HepG2 (cell line): ENCODE measurements around the gene SERTM2. TPM values are rescaled to one million over a fixed set of nuclear protein-coding genes. Genes with fewer than 3 reads are reported as not detected.

Experiments used
- ATF1 ChIP-seq: IDR thresholded peaks from 2 replicates; pipeline ENCODE4 v1.6.1; 2016; ENCODE audit warnings: mild to moderate bottlenecking, control low read depth
- HOXA3 ChIP-seq: sonication (generic); formaldehyde crosslinking; IDR thresholded peaks from 2 replicates; pipeline ENCODE4 v1.5.0; 2020; ENCODE audit warnings: missing genetic modification reagents
- IKZF4 ChIP-seq: sonication (generic); formaldehyde crosslinking; IDR thresholded peaks from 2 replicates; pipeline ENCODE4 v1.5.1; 2020; ENCODE audit warnings: borderline replicate concordance, mild to moderate bottlenecking, low read depth, missing genetic modification reagents; ENCODE audit errors: not compliant biosample characterization
- NFYB ChIP-seq: sonication (generic); formaldehyde crosslinking; IDR thresholded peaks from 2 replicates; pipeline ENCODE4 v1.4.0; 2020; ENCODE audit warnings: missing genetic modification reagents
- NFYC ChIP-seq: IDR thresholded peaks from 2 replicates; pipeline ENCODE4 v1.6.1; 2016; ENCODE audit warnings: missing genetic modification reagents, missing compliant biosample characterization
- RXRA ChIP-seq: sonication (generic); formaldehyde crosslinking; IDR thresholded peaks from 2 replicates; pipeline ENCODE4 v1.5.1; 2020; ENCODE audit warnings: missing genetic modification reagents
- SIX4 ChIP-seq: sonication (generic); formaldehyde crosslinking; IDR thresholded peaks from 2 replicates; pipeline ENCODE4 v1.4.0; 2020; ENCODE audit warnings: missing genetic modification reagents
- ZNF205 ChIP-seq: IDR thresholded peaks from 2 replicates; pipeline ENCODE4 v1.6.1; 2018; ENCODE audit warnings: missing biosample characterization, missing genetic modification reagents
- ZNF337 ChIP-seq: sonication (generic); formaldehyde crosslinking; IDR thresholded peaks from 2 replicates; pipeline ENCODE4 v1.5.1; 2020; ENCODE audit warnings: missing genetic modification reagents, low read depth, mild to moderate bottlenecking, borderline replicate concordance
- polyA plus RNA-seq, 8 experiments: library from polyadenylated mRNA; depleted of rRNA in 3 of 8; stranded (reverse) in 7 of 8; unstranded in 1 of 8; fragments of >200 nt; fragmentation: Illumina TruSeq in 4 of 8; extraction: Trizol in 4 of 8; gene quantifications; 2 replicates each; pipeline versions ENCODE4 v1.2.1 to v1.2.3, GENCODE V29; 2011 to 2016; ENCODE audit warnings: low read depth in 4 of 8, missing spikeins in 1 of 8, mixed read lengths in 1 of 8; ENCODE audit not compliant: insufficient read depth in 1 of 8
- total RNA-seq, 5 experiments: library from RNA; depleted of rRNA; stranded (reverse); fragments of >200 nt; fragmentation: Illumina TruSeq; extraction: Trizol; gene quantifications; 2 replicates each; pipeline ENCODE4 v1.2.3, GENCODE V29; 2016; ENCODE audit warnings: low read depth in 1 of 5
- TF ChIP-seq, protein P1 (sequence below): sonication (generic); formaldehyde crosslinking; IDR thresholded peaks from one replicate; pipeline ENCODE4 v1.5.1; 2020; ENCODE audit warnings: mild to moderate bottlenecking, missing genetic modification reagents; ENCODE audit errors: not compliant biosample characterization
- TF ChIP-seq, protein P2 (sequence below): sonication (generic); formaldehyde crosslinking; IDR thresholded peaks from 2 replicates; pipeline ENCODE4 v1.5.0; 2020; ENCODE audit warnings: mild to moderate bottlenecking, missing genetic modification reagents, moderate library complexity

The SERTM2 gene
- total and polyA plus RNA-seq, 2 of the 13 experiments (the other 11 are each of a cell fraction or from before 2014, with no cell fraction given), result not detected

GRCh38 chrX:111560801-111561200, 49.4 kb downstream of the SERTM2 start (continued):
- TF ChIP-seq, protein P1, sequence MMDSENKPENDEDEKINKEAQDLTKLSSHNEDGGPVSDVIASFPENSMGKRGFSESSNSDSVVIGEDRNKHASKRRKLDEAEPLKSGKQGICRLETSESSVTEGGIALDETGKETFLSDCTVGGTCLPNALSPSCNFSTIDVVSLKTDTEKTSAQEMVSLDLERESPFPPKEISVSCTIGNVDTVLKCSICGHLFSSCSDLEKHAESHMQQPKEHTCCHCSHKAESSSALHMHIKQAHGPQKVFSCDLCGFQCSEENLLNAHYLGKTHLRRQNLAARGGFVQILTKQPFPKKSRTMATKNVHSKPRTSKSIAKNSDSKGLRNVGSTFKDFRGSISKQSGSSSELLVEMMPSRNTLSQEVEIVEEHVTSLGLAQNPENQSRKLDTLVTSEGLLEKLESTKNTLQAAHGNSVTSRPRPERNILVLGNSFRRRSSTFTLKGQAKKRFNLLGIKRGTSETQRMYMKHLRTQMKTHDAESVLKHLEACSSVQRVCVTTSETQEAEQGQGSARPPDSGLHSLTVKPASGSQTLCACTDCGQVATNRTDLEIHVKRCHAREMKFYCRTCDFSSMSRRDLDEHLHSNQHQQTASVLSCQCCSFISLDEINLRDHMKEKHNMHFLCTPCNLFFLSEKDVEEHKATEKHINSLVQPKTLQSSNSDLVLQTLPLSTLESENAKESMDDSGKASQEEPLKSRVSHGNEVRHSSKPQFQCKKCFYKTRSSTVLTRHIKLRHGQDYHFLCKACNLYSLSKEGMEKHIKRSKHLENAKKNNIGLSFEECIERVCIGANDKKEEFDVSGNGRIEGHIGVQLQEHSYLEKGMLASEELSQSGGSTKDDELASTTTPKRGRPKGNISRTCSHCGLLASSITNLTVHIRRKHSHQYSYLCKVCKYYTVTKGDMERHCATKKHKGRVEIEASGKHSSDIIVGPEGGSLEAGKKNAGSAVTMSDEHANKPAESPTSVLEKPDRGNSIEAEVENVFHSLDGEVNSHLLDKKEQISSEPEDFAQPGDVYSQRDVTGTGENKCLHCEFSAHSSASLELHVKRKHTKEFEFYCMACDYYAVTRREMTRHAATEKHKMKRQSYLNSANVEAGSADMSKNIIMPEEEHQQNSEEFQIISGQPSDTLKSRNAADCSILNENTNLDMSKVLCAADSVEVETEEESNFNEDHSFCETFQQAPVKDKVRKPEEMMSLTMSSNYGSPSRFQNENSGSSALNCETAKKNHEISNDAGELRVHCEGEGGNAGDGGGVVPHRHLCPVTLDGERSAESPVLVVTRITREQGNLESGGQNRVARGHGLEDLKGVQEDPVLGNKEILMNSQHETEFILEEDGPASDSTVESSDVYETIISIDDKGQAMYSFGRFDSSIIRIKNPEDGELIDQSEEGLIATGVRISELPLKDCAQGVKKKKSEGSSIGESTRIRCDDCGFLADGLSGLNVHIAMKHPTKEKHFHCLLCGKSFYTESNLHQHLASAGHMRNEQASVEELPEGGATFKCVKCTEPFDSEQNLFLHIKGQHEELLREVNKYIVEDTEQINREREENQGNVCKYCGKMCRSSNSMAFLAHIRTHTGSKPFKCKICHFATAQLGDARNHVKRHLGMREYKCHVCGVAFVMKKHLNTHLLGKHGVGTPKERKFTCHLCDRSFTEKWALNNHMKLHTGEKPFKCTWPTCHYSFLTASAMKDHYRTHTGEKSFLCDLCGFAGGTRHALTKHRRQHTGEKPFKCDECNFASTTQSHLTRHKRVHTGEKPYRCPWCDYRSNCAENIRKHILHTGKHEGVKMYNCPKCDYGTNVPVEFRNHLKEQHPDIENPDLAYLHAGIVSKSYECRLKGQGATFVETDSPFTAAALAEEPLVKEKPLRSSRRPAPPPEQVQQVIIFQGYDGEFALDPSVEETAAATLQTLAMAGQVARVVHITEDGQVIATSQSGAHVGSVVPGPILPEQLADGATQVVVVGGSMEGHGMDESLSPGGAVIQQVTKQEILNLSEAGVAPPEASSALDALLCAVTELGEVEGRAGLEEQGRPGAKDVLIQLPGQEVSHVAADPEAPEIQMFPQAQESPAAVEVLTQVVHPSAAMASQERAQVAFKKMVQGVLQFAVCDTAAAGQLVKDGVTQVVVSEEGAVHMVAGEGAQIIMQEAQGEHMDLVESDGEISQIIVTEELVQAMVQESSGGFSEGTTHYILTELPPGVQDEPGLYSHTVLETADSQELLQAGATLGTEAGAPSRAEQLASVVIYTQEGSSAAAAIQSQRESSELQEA (CRISPR knock-in tag), result no peak
- TF ChIP-seq ZNF337 (CRISPR knock-in tag) (no peak), SIX4 (CRISPR knock-in tag) (no peak), NFYB (CRISPR knock-in tag) (no peak), RXRA (no peak), ZNF205 (no peak), NFYC (CRISPR knock-in tag) (no peak), HOXA3 (CRISPR knock-in tag) (no peak), ATF1 (CRISPR knock-in tag) (no peak), IKZF4 (CRISPR knock-in tag) (no peak)
- TF ChIP-seq, protein P2, sequence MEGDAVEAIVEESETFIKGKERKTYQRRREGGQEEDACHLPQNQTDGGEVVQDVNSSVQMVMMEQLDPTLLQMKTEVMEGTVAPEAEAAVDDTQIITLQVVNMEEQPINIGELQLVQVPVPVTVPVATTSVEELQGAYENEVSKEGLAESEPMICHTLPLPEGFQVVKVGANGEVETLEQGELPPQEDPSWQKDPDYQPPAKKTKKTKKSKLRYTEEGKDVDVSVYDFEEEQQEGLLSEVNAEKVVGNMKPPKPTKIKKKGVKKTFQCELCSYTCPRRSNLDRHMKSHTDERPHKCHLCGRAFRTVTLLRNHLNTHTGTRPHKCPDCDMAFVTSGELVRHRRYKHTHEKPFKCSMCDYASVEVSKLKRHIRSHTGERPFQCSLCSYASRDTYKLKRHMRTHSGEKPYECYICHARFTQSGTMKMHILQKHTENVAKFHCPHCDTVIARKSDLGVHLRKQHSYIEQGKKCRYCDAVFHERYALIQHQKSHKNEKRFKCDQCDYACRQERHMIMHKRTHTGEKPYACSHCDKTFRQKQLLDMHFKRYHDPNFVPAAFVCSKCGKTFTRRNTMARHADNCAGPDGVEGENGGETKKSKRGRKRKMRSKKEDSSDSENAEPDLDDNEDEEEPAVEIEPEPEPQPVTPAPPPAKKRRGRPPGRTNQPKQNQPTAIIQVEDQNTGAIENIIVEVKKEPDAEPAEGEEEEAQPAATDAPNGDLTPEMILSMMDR (CRISPR knock-in tag), result no peak
